SK-N-SH (cell line): ENCODE data around the gene PTK6. TPM values are rescaled to one million over a fixed set of nuclear protein-coding genes. Genes with fewer than 3 reads are reported as not detected.

Source experiments
- CTCF ChIA-PET: fragments of 300-600, 350-600 bp; formaldehyde crosslinking; extraction: SDS; loops from one replicate; lab custom pipeline; 2021; lab: Yijun Ruan, JAX
- POLR2A ChIA-PET: fragments of 350-600 bp; sonication (Branson Sonifier 250); formaldehyde crosslinking; extraction: SDS; loops from one replicate; lab custom pipeline; 2020; ENCODE audit warnings: antibody characterized with exemption, inconsistent platforms; lab: Yijun Ruan, JAX
- DNase-seq: peaks from one replicate; pipeline ENCODE4 v3.0.0; 2012
- H2AFZ ChIP-seq: fragments of 200-600 bp; sonication (generic); 2 replicates; pipeline ENCODE4 v1.8.1; 2016; ENCODE audit warnings: antibody characterized with exemption, mild to moderate bottlenecking, low read depth
- H3F3A ChIP-seq: fragments of 200-600 bp; sonication (generic); replicated peaks from 2 replicates; pipeline ENCODE3; 2016; ENCODE audit warnings: antibody characterized with exemption, mild to moderate bottlenecking; ENCODE audit not compliant: insufficient read depth
- H3K27ac ChIP-seq, 2 experiments: fragments of 200-500 bp in 1 of 2; fragments of 200-600 bp in 1 of 2; sonication (Bioruptor generic) in 1 of 2; sonication (generic), shearing (Covaris generic) in 1 of 2; 2 replicates each; pipeline versions ENCODE4 v1.5.1 to v1.6.1; 2014 to 2016; ENCODE audit warnings: low read depth in 2 of 2, inconsistent platforms in 1 of 2, low read length in 1 of 2, mild to moderate bottlenecking in 1 of 2, mixed read lengths in 1 of 2
- H3K27me3 ChIP-seq: fragments of 200-600 bp; sonication (generic), shearing (Covaris generic); 2 replicates; pipeline ENCODE4 v1.6.1; 2016; ENCODE audit warnings: mixed run types; ENCODE audit not compliant: insufficient read depth
- H3K36me3 ChIP-seq, 2 experiments: fragments of 200-500 bp in 1 of 2; fragments of 200-600 bp in 1 of 2; sonication (Bioruptor generic) in 1 of 2; sonication (generic) in 1 of 2; replicated peaks in 1 of 2; 2 replicates each; pipeline versions ENCODE3 to v1.5.1; 2014 to 2016; ENCODE audit warnings: low read length in 1 of 2, mild to moderate bottlenecking in 1 of 2; ENCODE audit not compliant: insufficient read depth in 2 of 2, control insufficient read depth in 1 of 2
- H3K4me1 ChIP-seq, 2 experiments: fragments of 200-500 bp in 1 of 2; fragments of 200-600 bp in 1 of 2; sonication (Bioruptor generic) in 1 of 2; sonication (generic), shearing (Covaris generic) in 1 of 2; 2 replicates each; pipeline versions ENCODE4 v1.5.1 to v1.6.1; 2014 to 2016; ENCODE audit warnings: low read depth in 1 of 2, low read length in 1 of 2, mixed run types in 1 of 2; ENCODE audit not compliant: insufficient read depth in 2 of 2, control insufficient read depth in 1 of 2
- H3K4me2 ChIP-seq: fragments of 200-600 bp; sonication (generic), shearing (Covaris generic); 2 replicates; pipeline ENCODE4 v1.6.1; 2017; ENCODE audit warnings: mixed run types
- H3K4me3 ChIP-seq, 2 experiments: fragments of 200-500 bp in 1 of 2; fragments of 200-600 bp in 1 of 2; sonication (Bioruptor generic) in 1 of 2; sonication (generic), shearing (Covaris generic) in 1 of 2; 2 replicates each; pipeline versions ENCODE4 v1.5.1 to v1.8.1; 2014 to 2016; ENCODE audit warnings: low read depth in 2 of 2, inconsistent platforms in 1 of 2, low read length in 1 of 2, mild to moderate bottlenecking in 1 of 2, mixed read lengths in 1 of 2, moderate library complexity in 1 of 2
- H3K79me2 ChIP-seq: fragments of 200-600 bp; sonication (generic); 2 replicates; pipeline ENCODE4 v1.8.1; 2017; ENCODE audit warnings: mild to moderate bottlenecking; ENCODE audit not compliant: insufficient read depth
- H3K9ac ChIP-seq: fragments of 200-600 bp; sonication (generic); 2 replicates; pipeline ENCODE4 v1.6.1; 2017; ENCODE audit warnings: mixed run types
- H3K9me2 ChIP-seq: fragments of 200-600 bp; sonication (generic); 2 replicates; pipeline ENCODE4 v1.6.1; 2017; ENCODE audit warnings: mixed run types
- H3K9me3 ChIP-seq: fragments of 200-600 bp; sonication (generic); 2 replicates; pipeline ENCODE4 v1.6.1; 2017; ENCODE audit warnings: mixed run types, mild to moderate bottlenecking, moderate library complexity
- H4K20me1 ChIP-seq: fragments of 200-600 bp; sonication (generic); 2 replicates; pipeline ENCODE4 v1.6.1; 2017; ENCODE audit warnings: mild to moderate bottlenecking, mixed run types; ENCODE audit not compliant: insufficient read depth
- CHD2 ChIP-seq: fragments of 150-350 bp; IDR thresholded peaks from 2 replicates; pipeline ENCODE4 v1.6.1; 2018; ENCODE audit warnings: low read length; ENCODE audit not compliant: partially characterized antibody
- ELF1 ChIP-seq: IDR thresholded peaks from 2 replicates; pipeline ENCODE4 v1.4.0; 2012
- EP300 ChIP-seq, 2 experiments: IDR thresholded peaks; 2 replicates each; pipeline versions ENCODE4 v1.4.0 to v1.6.1; 2012; ENCODE audit warnings: borderline replicate concordance in 1 of 2, low read depth in 1 of 2, low read length in 1 of 2
- EZH2phosphoT487 ChIP-seq: fragments of 200-600 bp; sonication (generic); IDR thresholded peaks from 2 replicates; pipeline ENCODE4 v1.6.1; 2017; ENCODE audit warnings: low read depth, mixed run types, mild to moderate bottlenecking, antibody characterized with exemption, moderate library complexity, borderline replicate concordance
- FOXM1 ChIP-seq: IDR thresholded peaks from 2 replicates; pipeline ENCODE4 v1.4.0; 2012; ENCODE audit warnings: low read depth, mild to moderate bottlenecking
- IRF3 ChIP-seq: fragments of 150-350 bp; IDR thresholded peaks from 2 replicates; pipeline ENCODE4 v1.6.1; 2016; ENCODE audit warnings: mild to moderate bottlenecking, low read depth, low read length
- JUND ChIP-seq: IDR thresholded peaks from 2 replicates; pipeline ENCODE4 v1.4.0; 2012
- MAX ChIP-seq: IDR thresholded peaks from 2 replicates; pipeline ENCODE4 v1.4.0; 2012; ENCODE audit warnings: low read depth
- MXI1 ChIP-seq: IDR thresholded peaks from 2 replicates; pipeline ENCODE4 v1.6.1; 2012; ENCODE audit warnings: mild to moderate bottlenecking, low read depth, low read length, improper control_type of control experiment
- NFIC ChIP-seq: IDR thresholded peaks from 2 replicates; pipeline ENCODE4 v1.4.0; 2012; ENCODE audit warnings: borderline replicate concordance
- PBX3 ChIP-seq: IDR thresholded peaks from 2 replicates; pipeline ENCODE4; 2012
- RAD21 ChIP-seq: IDR thresholded peaks from 2 replicates; pipeline ENCODE4 v1.6.1; 2012; ENCODE audit warnings: mild to moderate bottlenecking, low read length
- RCOR1 ChIP-seq: fragments of 150-350 bp; IDR thresholded peaks from 2 replicates; pipeline ENCODE4 v1.6.1; 2017; ENCODE audit warnings: antibody characterized with exemption, low read length
- REST ChIP-seq: IDR thresholded peaks from 2 replicates; pipeline ENCODE4 v1.6.1; 2012; ENCODE audit warnings: mild to moderate bottlenecking, low read depth, low read length, moderate library complexity
- RFX5 ChIP-seq: IDR thresholded peaks from 2 replicates; pipeline ENCODE4 v1.6.1; 2012; ENCODE audit warnings: mild to moderate bottlenecking, improper control_type of control experiment, low read length
- SIN3A ChIP-seq: IDR thresholded peaks from 2 replicates; pipeline ENCODE4 v1.6.1; 2012; ENCODE audit warnings: low read depth, mild to moderate bottlenecking, low read length, moderate library complexity, borderline replicate concordance
- TCF12 ChIP-seq: IDR thresholded peaks from 2 replicates; pipeline ENCODE4 v1.4.0; 2012
- TEAD4 ChIP-seq: IDR thresholded peaks from 2 replicates; pipeline ENCODE4 v1.4.0; 2012; ENCODE audit warnings: mild to moderate bottlenecking, borderline replicate concordance; ENCODE audit not compliant: insufficient read depth
- USF1 ChIP-seq: IDR thresholded peaks from 2 replicates; pipeline ENCODE4 v1.4.0; 2012; ENCODE audit warnings: low read depth, borderline replicate concordance
- ZBTB33 ChIP-seq: IDR thresholded peaks from 2 replicates; pipeline ENCODE4 v1.4.0; 2012; ENCODE audit warnings: low read depth, borderline replicate concordance
- WGBS: methylation state at CpG from one replicate; pipeline ENCODE4 v1.1.6; 2017; ENCODE audit warnings: low lambda C conversion rate; 5-methylcytosine and 5-hydroxymethylcytosine counted together
- polyA plus RNA-seq, 3 experiments: library from polyadenylated mRNA; depleted of rRNA; stranded (reverse); fragments of >200 nt; gene quantifications; 2 replicates each; pipeline ENCODE4 v1.2.3, GENCODE V29; 2012

PTK6 gene
- polyA plus RNA-seq, 1 of the 3 experiments (the other 2 are of a cell fraction), result 0.07 TPM

GRCh38 chr20:63491635-63492230 is 45.4 kb downstream of the PTK6 start (continued):
- no peak for TF ChIP-seq USF1
- no peak for TF ChIP-seq ELF1
- TF ChIP-seq RAD21, result no peak

GRCh38 chr20:63491078-63491477 is 46.1 kb downstream of the PTK6 start:
- no peaks in the 10 kb centered on the region for H4K20me1 ChIP-seq
- no peaks in the 10 kb centered on the region for H3K9me2 ChIP-seq
- no peaks in the 10 kb centered on the region for H3F3A ChIP-seq
- no peak overlapping the region for H3K4me2 ChIP-seq
- no CpG with 5 or more reads among the region's 4 CpGs for WGBS
- ChIA-PET POLR2A (interaction anchor here (1.0 kb wide), 1 partner anchor 33 kb away, joined by 3 read pairs; no protein-coding TSS in a partner anchor), CTCF (interaction anchor here (1.0 kb wide), 2 partner anchors 29 to 49 kb away, joined by 3 read pairs; partner anchors contain the start of gene PPDPF)
- peaks cover 0 to 5% of the 10 kb centered on the region in 2 experiments; a peak in 1 of 4 replicates for H3K4me1 ChIP-seq
- no peak overlapping the region for H3K27ac ChIP-seq
- H3K4me3 ChIP-seq, result no peak overlapping the region
- DNase-seq, result no peak
- H3K27me3 ChIP-seq, result no peaks in the 10 kb centered on the region
- no peak overlapping the region for H2AFZ ChIP-seq
- TF ChIP-seq MAX (no peak), TEAD4 (no peak), PBX3 (no peak), EZH2phosphoT487 (no peak), RCOR1 (no peak), TCF12 (no peak), NFIC (no peak), MXI1 (no peak), SIN3A (no peak), RFX5 (no peak), ZBTB33 (no peak), USF1 (no peak), REST (no peak), ELF1 (no peak), FOXM1 (no peak), IRF3 (no peak), EP300 (IDR thresholded peaks at IDR 0.05; ENCODE audit: borderline replicate concordance in 1 of 2, low read depth in 1 of 2, low read length in 1 of 2) (no peak), CHD2 (no peak), JUND (no peak), RAD21 (no peak)
- H3K9ac ChIP-seq, result no peak overlapping the region
- no peaks in the 10 kb centered on the region for H3K79me2 ChIP-seq
- H3K36me3 ChIP-seq, result peaks cover 0 to 6% of the 10 kb centered on the region in 2 experiments
- H3K9me3 ChIP-seq, result no peaks in the 10 kb centered on the region
